Mesothelial cell of epicardium (in vitro differentiated cells): ENCODE measurements around the gene UST. TPM values are rescaled to one million over a fixed set of nuclear protein-coding genes. Genes with fewer than 3 reads are reported as not detected.
"Not testable (repeated sequence)": the region's sequence is repeated elsewhere in the genome, so short reads cannot be mapped to it uniquely, and the experiment has no call there.

Source experiments
- DNase-seq, 2 experiments: peaks; one replicate each; pipeline ENCODE4 v3.0.0; 2021; ENCODE audit warnings: low spot score in 2 of 2; ENCODE audit not compliant: unreplicated experiment in 2 of 2
- H3K27ac Mint-ChIP-seq: 2 replicates; pipeline ENCODE4 v1.8.0; 2021; ENCODE audit warnings: mixed read lengths
- H3K27me3 Mint-ChIP-seq: 2 replicates; pipeline ENCODE4 v1.8.0; 2021; ENCODE audit warnings: low read depth, mixed read lengths
- H3K36me3 Mint-ChIP-seq: 2 replicates; pipeline ENCODE4 v1.8.0; 2021; ENCODE audit warnings: mixed read lengths
- H3K4me1 Mint-ChIP-seq: 2 replicates; pipeline ENCODE4 v1.8.0; 2021; ENCODE audit warnings: mixed read lengths
- H3K4me3 Mint-ChIP-seq: 2 replicates; pipeline ENCODE4 v1.8.0; 2021; ENCODE audit warnings: mild to moderate bottlenecking, moderate library complexity, mixed read lengths
- H3K9me3 Mint-ChIP-seq: 2 replicates; pipeline ENCODE4 v1.8.0; 2021; ENCODE audit warnings: mixed read lengths
- CTCF ChIP-seq: fragments of 200-600 bp; sonication (generic); IDR thresholded peaks from one replicate; pipeline ENCODE4 v1.5.0; 2021; ENCODE audit warnings: antibody characterized with exemption; ENCODE audit not compliant: unreplicated experiment
- total RNA-seq: library from RNA; stranded (reverse); gene quantifications from 3 replicates; pipeline ENCODE4 v1.2.1, GENCODE V29; 2021

Gene UST
- total RNA-seq, 1 donor from 2014 or later: 6.6 TPM

- no peak for DNase-seq
- Mint-ChIP-seq H3K4me3 (no peak overlapping the region), H3K27ac (no peak overlapping the region), H3K36me3 (no peaks in the 10 kb centered on the region), H3K4me1 (peaks cover 8% of the 10 kb centered on the region), H3K27me3 (no peaks in the 10 kb centered on the region), H3K9me3 (no peaks in the 10 kb centered on the region)
- TF ChIP-seq CTCF: no peak
Measured at GRCh38 chr6:148771896-148772554, 25.2 kb downstream of the UST start.

- H3K4me1 Mint-ChIP-seq: peaks cover 8% of the 10 kb centered on the region
- H3K9me3 Mint-ChIP-seq: no peaks in the 10 kb centered on the region
- H3K36me3 Mint-ChIP-seq: no peaks in the 10 kb centered on the region
- H3K27me3 Mint-ChIP-seq: no peaks in the 10 kb centered on the region
- H3K27ac Mint-ChIP-seq: no peak overlapping the region
- no peak for TF ChIP-seq CTCF
- no peak overlapping the region for H3K4me3 Mint-ChIP-seq
- DNase-seq: no peak
Measured at GRCh38 chr6:148775161-148775560, 28.3 kb downstream of the UST start.

- no peak for DNase-seq
- H3K9me3 Mint-ChIP-seq: no peaks in the 10 kb centered on the region
Measured at GRCh38 chr6:148776321-148777308, 29.8 kb downstream of the UST start.

GRCh38 chr6:148779142-148779562 lies 32.3 kb downstream of the UST start:
- H3K27me3 Mint-ChIP-seq: no peaks in the 10 kb centered on the region
- no peak overlapping the region for H3K27ac Mint-ChIP-seq
- TF ChIP-seq CTCF: no peak
- no peak overlapping the region for H3K4me3 Mint-ChIP-seq
- H3K36me3 Mint-ChIP-seq: no peaks in the 10 kb centered on the region
- no peak for DNase-seq
- H3K9me3 Mint-ChIP-seq: no peaks in the 10 kb centered on the region
- H3K4me1 Mint-ChIP-seq: peaks cover 3% of the 10 kb centered on the region

More at GRCh38 chr6:148776321-148777308, 29.8 kb downstream of the UST start:
- no peaks in the 10 kb centered on the region for H3K27me3 Mint-ChIP-seq
- no peak for TF ChIP-seq CTCF
- H3K4me3 Mint-ChIP-seq: no peak overlapping the region
- peaks cover 3% of the 10 kb centered on the region for H3K4me1 Mint-ChIP-seq
- H3K27ac Mint-ChIP-seq: peak overlapping the region; percentile 41
- no peaks in the 10 kb centered on the region for H3K36me3 Mint-ChIP-seq

- H3K9me3 Mint-ChIP-seq, DNase-seq, H3K27ac Mint-ChIP-seq, H3K27me3 Mint-ChIP-seq, H3K4me3 Mint-ChIP-seq, H3K36me3 Mint-ChIP-seq, H3K4me1 Mint-ChIP-seq: not testable (repeated sequence)
Measured at GRCh38 chr6:148780423-148780822, 33.6 kb downstream of the UST start.

- TF ChIP-seq CTCF: no peak
- Mint-ChIP-seq H3K9me3 (no peaks in the 10 kb centered on the region), H3K36me3 (no peaks in the 10 kb centered on the region), H3K4me1 (peaks cover 3% of the 10 kb centered on the region), H3K27me3 (no peaks in the 10 kb centered on the region), H3K27ac (no peak overlapping the region), H3K4me3 (no peak overlapping the region)
- DNase-seq: no peak
Measured at GRCh38 chr6:148780918-148781436, 34.1 kb downstream of the UST start.
